Measurements from ENCODE around the gene MS4A18. TPM values are rescaled to one million over a fixed set of nuclear protein-coding genes. Genes with fewer than 3 reads are reported as not detected.

MS4A18 gene
- total and polyA plus RNA-seq, 10 of the 15 experiments (the other 5 are each of a cell fraction or from before 2014, with no cell fraction given), result not detected

- no peak overlapping the region for H2AFZ ChIP-seq (ENCODE audit: control insufficient read depth, low read depth, low read length)
- CTCF ChIA-PET, result interaction anchor here (0.6 to 9.3 kb wide), 5 partner anchors 17 to 118 kb away, joined by 4 to 184 read pairs (median 27); no protein-coding TSS in a partner anchor
These were observed 57.4 kb downstream of the MS4A18 start for GRCh38 chr11:60781981-60782316.

More at GRCh38 chr11:60781981-60782316, 57.4 kb downstream of the MS4A18 start:
- Histone ChIP-seq H3K4me1 (ENCODE audit: control insufficient read depth, insufficient read depth, low read length) (peaks cover 7% of the 10 kb centered on the region), H3K9me3 (replicated peaks; ENCODE audit: control insufficient read depth, insufficient read depth, low read length) (no peaks in the 10 kb centered on the region), H3K27ac (ENCODE audit: control insufficient read depth, insufficient read depth) (no peak overlapping the region), H3K27me3 (replicated peaks in 1 of 2; ENCODE audit: control insufficient read depth in 2 of 2, insufficient read depth in 2 of 2, low read length in 1 of 2) (no peaks in the 10 kb centered on the region), H3K4me3 (no peak overlapping the region), H3K36me3 (ENCODE audit: control insufficient read depth in 2 of 2, insufficient read depth in 2 of 2, low read length in 1 of 2) (no peaks in the 10 kb centered on the region), H3K4me2 (ENCODE audit: control insufficient read depth, insufficient read depth) (no peak overlapping the region), H3K79me2 (ENCODE audit: control insufficient read depth, insufficient read depth, low read length) (no peaks in the 10 kb centered on the region), H4K20me1 (ENCODE audit: control insufficient read depth, insufficient read depth) (no peaks in the 10 kb centered on the region), H3K9ac (ENCODE audit: control insufficient read depth, insufficient read depth, low read length) (no peak overlapping the region)
- BruUV-seq (replicated peaks), result no TSS peak
- intact Hi-C loops (cut with micrococcal nuclease; ENCODE audit: unreplicated experiment) (no loop called here), in situ Hi-C loops (cut with MboI) (no loop called here)
- 63% methylated on average over 4 of the region's 4 CpGs for WGBS (ENCODE audit: insufficient coverage, insufficient replicate concordance, low lambda C conversion rate, missing lambda C conversion rate)
- ChIA-PET RAD21 (ENCODE audit: unreplicated experiment) (interaction anchor here (1.1 to 1.5 kb wide), 4 partner anchors 17 to 50 kb away, joined by 3 to 6 read pairs (median 3); no protein-coding TSS in a partner anchor), POLR2A (interaction anchor here (0.7 kb wide), 1 partner anchor 41 kb away, joined by 3 read pairs; no protein-coding TSS in a partner anchor), SMC1A (ENCODE audit: uncharacterized antibody, unreplicated experiment) (interaction anchor here (1.1 to 12.5 kb wide), 3 partner anchors 18 to 48 kb away, joined by 3 to 143 read pairs (median 49); no protein-coding TSS in a partner anchor)
- no peak for ATAC-seq
- TF ChIP-seq CTCF (IDR thresholded peaks at IDR 0.05 in 2 of 3, conservative IDR thresholded peaks at IDR 0.05 in 1 of 3; ENCODE audit: control insufficient read depth in 2 of 3, extremely low read depth in 1 of 3, insufficient read depth in 1 of 3, low read depth in 3 of 3, low read length in 3 of 3), result no peak
- TF ChIP-seq ZBTB40 (IDR thresholded peaks at IDR 0.05; ENCODE audit: borderline replicate concordance), result no peak
- TF ChIP-seq ATF3 (IDR thresholded peaks at IDR 0.05; ENCODE audit: borderline replicate concordance, extremely low read depth, low read depth, low read length), result no peak
- no peak for TF ChIP-seq ZBED1 (IDR thresholded peaks at IDR 0.05; ENCODE audit: borderline replicate concordance)
- TF ChIP-seq TAF1 (IDR thresholded peaks at IDR 0.05; ENCODE audit: borderline replicate concordance, low read depth, low read length), result no peak
- no peak for TF ChIP-seq BCL3 (IDR thresholded peaks at IDR 0.05; ENCODE audit: borderline replicate concordance, insufficient read depth, low read depth, low read length, poor library complexity, severe bottlenecking)
- FAIRE-seq, result no peak
- DNase-seq (ENCODE audit: low read depth, low spot score), result no peak
